ENCODE measurements around the gene YTHDF2.

GRCh38 chr1:28735961-28736449 lies 735 bp upstream of the YTHDF2 start:
- no peak for TF ChIP-seq POLR2A (IDR thresholded peaks at IDR 0.05)
- TF ChIP-seq, protein P1, sequence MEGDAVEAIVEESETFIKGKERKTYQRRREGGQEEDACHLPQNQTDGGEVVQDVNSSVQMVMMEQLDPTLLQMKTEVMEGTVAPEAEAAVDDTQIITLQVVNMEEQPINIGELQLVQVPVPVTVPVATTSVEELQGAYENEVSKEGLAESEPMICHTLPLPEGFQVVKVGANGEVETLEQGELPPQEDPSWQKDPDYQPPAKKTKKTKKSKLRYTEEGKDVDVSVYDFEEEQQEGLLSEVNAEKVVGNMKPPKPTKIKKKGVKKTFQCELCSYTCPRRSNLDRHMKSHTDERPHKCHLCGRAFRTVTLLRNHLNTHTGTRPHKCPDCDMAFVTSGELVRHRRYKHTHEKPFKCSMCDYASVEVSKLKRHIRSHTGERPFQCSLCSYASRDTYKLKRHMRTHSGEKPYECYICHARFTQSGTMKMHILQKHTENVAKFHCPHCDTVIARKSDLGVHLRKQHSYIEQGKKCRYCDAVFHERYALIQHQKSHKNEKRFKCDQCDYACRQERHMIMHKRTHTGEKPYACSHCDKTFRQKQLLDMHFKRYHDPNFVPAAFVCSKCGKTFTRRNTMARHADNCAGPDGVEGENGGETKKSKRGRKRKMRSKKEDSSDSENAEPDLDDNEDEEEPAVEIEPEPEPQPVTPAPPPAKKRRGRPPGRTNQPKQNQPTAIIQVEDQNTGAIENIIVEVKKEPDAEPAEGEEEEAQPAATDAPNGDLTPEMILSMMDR (IDR thresholded peaks at IDR 0.05), result no peak
